HG03139 (cell line): ENCODE results near the gene COL4A2.

Experiments
- ATAC-seq: cut with Tn5 transposase; IDR thresholded peaks from one replicate; pipeline ENCODE4 v1.9.1; 2021; ENCODE audit not compliant: unreplicated experiment

The COL4A2 gene

GRCh38 chr13:110306960-110307766, at the start of gene COL4A2, which contains the start of gene COL4A1:
TSS of gene COL4A2 (plus strand) at chr13:110307284. CDS start at chr13:110307904, 620 bp downstream.
TSS of gene COL4A1 (minus strand) at chr13:110307157. CDS start at chr13:110307027, 130 bp downstream.
- no peak for ATAC-seq

DNA sequence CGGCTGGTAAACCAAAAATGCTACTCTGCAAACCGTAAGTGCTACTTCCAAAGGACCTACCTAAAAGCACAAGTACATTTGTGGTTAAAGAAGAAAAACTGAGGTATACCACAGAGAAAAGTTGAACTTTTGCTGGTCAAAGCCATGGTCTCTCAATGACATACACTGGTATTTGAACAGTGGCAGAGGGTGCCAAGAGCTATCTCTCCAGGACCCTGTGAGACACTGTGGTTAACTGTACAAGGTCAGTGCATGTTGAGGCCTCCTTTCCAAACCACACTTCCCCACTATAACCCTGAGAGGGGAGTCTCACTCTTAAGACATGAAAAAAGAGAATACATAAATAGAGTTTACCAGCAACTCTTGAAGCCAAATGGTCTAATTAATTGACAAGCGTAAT, 49.7 kb upstream of the COL4A2 start:
- ATAC-seq: no peak

DNA sequence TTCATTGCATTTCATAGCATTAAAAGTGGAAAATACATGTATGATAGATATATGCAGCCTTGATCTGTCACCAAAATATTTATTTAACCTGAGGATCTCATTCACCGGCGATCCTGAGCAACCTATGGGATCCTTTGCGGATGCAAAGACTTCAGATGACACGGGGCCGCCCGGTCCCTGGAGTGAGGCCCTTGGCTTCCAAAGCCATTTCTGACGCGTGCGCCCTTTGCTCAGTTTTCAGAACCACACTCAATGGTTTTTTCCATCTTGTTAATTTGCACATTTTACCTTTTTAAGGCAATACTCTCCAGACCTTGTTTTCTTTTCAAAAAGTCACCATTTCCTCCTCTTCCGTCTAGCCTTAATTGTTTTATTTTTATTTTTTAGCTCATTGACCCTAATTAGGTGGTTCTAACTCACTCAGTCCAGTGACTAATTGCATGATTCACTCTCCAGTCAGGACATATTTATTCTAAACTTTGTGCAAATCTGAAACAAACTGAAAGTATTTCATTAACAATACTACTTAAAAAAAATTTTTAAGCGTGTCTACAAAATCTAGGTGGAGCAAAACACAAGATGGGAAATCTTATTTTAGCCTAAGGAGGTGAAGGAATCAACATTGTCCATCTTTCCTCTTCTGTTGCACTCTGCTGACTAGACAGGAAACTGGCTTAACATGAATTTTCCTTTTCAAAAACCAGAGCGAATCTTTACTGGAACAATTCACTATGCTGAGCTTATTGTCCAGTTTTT, 48.0 kb upstream of the COL4A2 start:
- ATAC-seq: no peak

- no peak for ATAC-seq
Observed at GRCh38 chr13:110259651-110260050, 47.4 kb upstream of the COL4A2 start.

DNA sequence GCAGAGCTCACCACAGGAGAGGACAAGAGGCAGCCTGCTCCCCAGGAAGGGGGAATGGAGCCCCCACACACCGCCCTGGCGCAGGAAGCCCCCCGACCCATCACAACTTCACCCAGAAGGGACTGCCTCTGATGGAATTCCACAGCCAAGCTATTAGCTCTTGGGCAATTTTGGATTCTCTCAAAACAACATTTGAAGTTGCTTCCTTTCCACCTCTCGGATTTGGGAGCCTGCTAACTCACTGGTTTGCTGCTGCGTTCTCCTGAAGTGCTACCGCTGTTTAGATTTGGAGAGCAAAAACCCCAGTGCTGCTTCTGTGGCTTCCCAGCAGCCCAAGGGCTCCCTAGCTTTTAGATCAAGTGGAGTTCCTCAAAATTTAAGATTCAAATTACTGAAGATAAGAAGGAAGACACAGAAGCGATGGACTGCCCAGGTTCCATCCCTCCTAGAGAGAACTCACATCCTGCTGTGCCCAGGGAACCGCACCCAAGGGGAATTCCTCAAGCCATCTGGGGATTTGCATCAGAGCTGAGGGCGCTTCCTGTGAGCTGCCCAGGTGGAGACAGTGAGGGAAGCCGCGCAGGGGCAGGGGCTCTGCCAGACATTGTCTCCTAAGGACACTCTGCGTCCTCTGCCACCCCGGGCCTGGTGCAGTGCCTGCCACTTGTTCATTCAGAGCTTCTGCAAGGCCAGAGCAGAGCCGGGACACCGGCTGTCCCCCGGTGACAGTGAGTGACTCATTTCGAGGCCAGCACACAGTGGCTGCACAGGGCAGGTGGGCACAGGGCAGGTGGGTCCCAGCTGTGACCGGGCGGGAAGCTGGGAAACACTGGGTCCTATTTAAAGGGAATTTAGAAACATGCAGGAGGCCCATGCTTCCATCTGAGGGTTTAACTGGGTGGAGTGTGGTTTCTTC, 45.7 kb upstream of the COL4A2 start:
- ATAC-seq: no peak

DNA sequence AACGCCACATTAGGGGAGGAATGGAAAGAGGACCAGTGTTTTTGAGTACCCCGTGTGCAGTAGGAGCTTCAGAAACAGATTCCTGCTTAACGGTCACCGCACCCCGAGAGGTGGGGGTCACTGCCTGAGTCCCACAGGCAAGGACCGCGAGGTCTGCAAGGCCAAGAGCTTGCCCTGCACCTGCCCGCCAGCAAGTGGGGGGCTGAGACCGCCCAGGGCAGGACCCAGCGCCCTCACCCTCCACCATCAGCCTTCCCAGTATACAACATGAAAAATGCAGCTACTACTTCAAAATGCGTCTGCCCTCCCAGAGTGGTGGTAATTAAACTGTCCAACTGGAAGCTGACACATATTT, 45.0 kb upstream of the COL4A2 start:
- no peak for ATAC-seq

GRCh38 chr13:110262508-110263291, 44.4 kb upstream of the COL4A2 start:
- ATAC-seq: no peak

- no peak for ATAC-seq
Observed at GRCh38 chr13:110263404-110263803, 43.7 kb upstream of the COL4A2 start.

DNA sequence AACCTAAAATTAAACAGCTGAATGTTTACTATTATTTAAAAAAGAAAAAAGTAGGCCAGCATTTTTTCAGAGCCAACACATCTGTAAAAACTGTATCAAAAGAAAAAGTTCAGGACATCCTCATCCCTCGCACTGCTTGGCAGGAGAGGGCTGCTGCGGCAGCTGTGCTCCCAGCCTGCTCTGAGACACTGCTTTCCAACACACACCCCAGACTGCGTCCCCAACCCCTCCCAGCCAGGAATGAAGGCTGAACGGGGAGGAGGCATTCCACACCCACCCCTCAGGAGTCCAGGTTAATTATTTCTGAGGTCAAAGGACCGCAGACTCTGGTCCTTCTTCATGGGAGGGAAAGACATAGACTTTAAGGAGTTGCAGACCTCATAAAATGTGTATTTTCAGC, 43.2 kb upstream of the COL4A2 start:
- ATAC-seq: no peak

- ATAC-seq: no peak
Observed at GRCh38 chr13:110264685-110265275, 42.3 kb upstream of the COL4A2 start.

GRCh38 chr13:110265341-110265681, 41.8 kb upstream of the COL4A2 start:
- no peak for ATAC-seq

DNA sequence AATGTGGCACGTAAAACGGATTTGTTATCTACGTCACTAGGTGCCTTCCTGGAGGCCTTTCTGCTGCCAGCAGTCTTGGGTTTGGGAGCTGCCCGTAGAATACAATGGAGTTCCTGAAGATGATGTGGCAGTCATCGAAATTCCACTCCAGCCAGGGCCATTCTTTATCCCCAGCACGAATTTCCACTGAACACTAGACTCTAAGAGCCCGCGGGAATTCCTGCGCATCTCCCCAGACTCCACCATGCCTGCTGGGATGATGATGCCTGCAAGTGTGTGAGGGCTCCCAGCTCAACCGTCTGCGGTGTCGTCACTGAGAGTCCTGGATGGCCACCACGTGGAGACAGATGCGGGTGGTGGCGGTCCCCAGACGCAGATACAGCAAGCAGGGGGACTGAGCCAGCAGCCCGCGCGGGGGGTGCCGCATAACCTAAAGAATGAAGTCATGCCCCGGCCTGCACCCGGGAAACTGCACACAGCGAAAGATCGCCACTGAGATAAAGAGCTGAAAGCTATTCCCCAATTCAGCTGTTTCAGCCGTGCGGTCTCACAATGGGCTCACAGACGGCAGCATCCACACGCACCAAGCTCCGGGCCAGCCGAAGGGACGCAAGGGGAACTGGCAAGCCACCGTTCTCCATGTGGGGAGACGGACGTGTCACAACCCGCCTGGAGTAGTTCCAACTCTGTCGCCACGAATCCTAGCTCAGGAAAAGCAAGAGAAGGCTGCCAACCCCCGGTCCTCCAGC, 41.2 kb upstream of the COL4A2 start:
- no peak for ATAC-seq

DNA sequence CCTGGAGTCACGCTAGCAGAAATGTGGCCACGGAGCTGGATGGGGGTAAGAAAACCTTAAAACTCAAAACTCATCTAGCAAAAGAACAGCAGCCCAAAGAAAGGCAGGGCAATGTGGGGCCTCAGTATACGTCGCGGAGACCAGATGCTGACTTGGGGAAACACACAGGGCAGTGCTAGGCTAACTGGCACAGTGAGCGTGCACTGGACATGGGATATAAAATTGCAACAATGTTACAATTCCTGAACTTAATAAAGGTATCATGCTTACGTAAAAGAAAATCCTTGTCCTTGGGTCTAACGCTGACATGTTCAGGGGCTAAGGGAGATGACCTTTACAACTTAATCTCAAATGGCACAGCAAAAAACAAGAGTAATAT, 40.7 kb upstream of the COL4A2 start:
- ATAC-seq: no peak

GRCh38 chr13:110266983-110267382, 40.1 kb upstream of the COL4A2 start:
- no peak for ATAC-seq

- no peak for ATAC-seq
Observed at GRCh38 chr13:110268061-110268460, 39.0 kb upstream of the COL4A2 start.

DNA sequence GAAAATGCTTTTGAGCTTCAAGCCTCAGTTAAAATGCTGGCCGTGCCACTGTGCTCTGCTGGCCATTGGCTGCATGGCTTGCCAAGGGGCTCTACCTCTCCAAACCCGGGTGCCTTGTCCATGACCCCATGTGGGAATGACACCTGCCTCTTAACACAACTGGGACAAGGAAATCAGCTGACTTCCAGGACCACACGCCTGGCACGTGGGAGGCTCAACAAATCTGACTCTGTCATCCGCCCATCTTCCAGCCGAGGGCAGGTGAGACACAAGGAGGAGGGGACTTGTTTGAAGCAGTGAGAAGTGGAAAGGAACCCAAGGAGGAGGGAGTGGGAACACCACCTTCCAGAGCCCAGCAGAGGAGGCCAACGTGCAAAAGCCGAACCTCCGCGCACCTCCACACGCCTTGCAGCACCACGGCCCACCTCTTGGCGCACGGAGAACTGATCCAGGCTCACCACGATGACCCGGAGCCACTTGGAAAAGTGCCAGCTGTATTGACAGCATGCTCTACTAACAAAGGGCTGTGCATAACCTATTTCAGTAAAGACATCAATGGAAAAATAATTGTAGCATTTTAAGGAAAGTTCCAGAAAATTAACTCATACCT, 38.4 kb upstream of the COL4A2 start:
- no peak for ATAC-seq

DNA sequence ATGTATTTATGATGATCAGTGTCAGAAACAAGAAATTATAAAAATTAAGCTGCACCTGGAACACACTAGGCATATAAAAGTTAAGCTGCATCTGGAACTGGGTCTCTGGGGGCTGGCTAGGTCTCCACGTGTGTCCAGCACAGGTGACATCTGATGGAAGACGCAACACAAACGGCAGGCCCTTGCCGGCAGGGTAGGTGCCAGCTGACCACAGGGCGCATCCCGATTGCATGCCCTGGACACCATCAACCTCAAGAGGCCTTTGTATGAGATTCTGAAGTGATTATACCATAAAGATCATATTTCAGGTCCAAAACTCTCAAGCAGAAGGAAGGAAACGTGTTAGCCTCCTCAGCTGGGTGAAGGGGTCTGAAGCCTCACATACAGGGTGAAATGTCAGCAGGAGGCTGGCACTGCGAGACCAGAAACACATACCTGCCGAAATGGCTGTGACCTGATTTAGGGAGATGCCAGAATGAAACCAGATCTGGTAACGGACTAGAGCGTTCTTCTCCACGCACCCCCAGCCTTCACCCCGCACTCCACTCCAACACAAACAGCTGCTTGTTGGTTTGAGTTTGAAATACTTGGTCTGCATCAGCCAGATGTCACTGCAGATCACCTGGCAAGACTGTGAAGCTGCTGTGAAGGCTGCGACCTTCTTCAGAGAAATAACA, 37.4 kb upstream of the COL4A2 start:
- no peak for ATAC-seq

GRCh38 chr13:110270507-110270906, 36.6 kb upstream of the COL4A2 start:
- no peak for ATAC-seq

GRCh38 chr13:110271313-110271712, 35.8 kb upstream of the COL4A2 start:
- no peak for ATAC-seq
